ENCODE data around the gene TBC1D19. TPM values are rescaled to one million over a fixed set of nuclear protein-coding genes. Genes with fewer than 3 reads are reported as not detected.

Gene TBC1D19
- 16.2 and 20.2 TPM in 2 replicates for total RNA-seq

DNA sequence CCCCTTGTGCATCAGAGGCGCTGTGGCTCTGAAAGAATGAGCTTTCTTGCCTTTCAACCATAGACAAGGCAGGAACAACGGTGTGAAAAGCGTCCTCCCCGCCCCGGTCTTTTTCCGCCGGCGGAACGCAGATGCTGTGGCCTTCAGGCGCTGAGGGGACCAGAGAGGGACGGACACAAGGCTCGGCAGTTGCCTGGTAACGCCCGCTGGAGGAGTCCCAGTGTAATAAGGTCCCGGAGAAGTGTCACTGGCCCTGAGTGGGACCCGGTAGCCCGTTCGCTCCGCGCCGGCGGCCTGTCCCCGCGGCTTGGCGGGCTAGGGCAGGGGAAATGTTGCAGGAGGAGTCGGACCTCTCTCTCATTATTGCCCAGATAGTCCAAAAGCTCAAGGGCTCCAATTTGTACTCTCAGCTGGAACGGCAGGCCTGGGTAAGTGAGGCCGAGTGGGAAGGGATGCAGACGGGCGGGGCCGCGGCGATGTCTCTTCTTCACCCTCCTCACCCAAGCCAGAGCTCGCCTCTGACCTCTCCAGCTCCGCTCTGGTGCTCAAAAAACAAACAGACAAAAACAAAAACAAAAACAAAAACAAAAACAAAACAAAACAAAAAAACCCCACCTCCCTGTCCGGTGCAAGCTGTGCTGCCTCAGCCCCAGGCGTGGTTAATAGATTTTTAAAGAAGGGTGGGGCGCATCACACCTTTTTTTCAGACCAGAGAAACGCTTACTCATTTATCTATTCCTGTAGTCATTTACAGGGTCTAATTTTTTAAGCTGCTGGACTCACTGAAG lies at the start of gene TBC1D19:
TSS of gene TBC1D19 (plus strand) at position 220 of the 788 bp plus-strand sequence. CDS start at position 330, 110 bp downstream.

Other genes with a start within 250 kb of the TBC1D19 start
- gene CCKAR, start 93.6 kb upstream of the TBC1D19 start, total RNA-seq, result not detected in 2 replicates

Measured in tracheal epithelial cell (primary cell).